BJ (cell line): ENCODE results near the gene PHB1. TPM values are rescaled to one million over a fixed set of nuclear protein-coding genes. Genes with fewer than 3 reads are reported as not detected.

Source experiments
- CTCF ChIA-PET: fragments of 350-600 bp; formaldehyde crosslinking; extraction: SDS; loops from one replicate; lab custom pipeline; 2021; ENCODE audit warnings: antibody characterized with exemption, inconsistent platforms; lab: Yijun Ruan, JAX
- POLR2A ChIA-PET: fragments of 300-600 bp; sonication (Branson Sonifier 250); formaldehyde crosslinking; extraction: SDS; loops from one replicate; lab custom pipeline; 2021; ENCODE audit warnings: antibody characterized with exemption; lab: Charles Lee
- DNase-seq: peaks from one replicate; pipeline ENCODE4 v3.0.0-alpha.2; 2011; ENCODE audit warnings: low read depth
- H3K27me3 ChIP-seq: 2 replicates; pipeline ENCODE4 v1.6.0; 2011; ENCODE audit warnings: low read length; ENCODE audit not compliant: control insufficient read depth, insufficient read depth
- H3K36me3 ChIP-seq: 2 replicates; pipeline ENCODE4 v1.5.1; 2011; ENCODE audit warnings: low read length; ENCODE audit not compliant: control insufficient read depth, insufficient read depth
- H3K4me3 ChIP-seq: 2 replicates; pipeline ENCODE4 v1.5.1; 2011; ENCODE audit warnings: low read depth, mild to moderate bottlenecking, control low read depth, low read length
- polyA plus RNA-seq: library from polyadenylated mRNA; depleted of rRNA; stranded (reverse); fragments of >200 nt; gene quantifications from 2 replicates; pipeline ENCODE4 v1.2.3, GENCODE V29; 2011
- TF ChIP-seq, protein P1 (sequence below): IDR thresholded peaks from 2 replicates; pipeline ENCODE4 v1.5.1; 2011; ENCODE audit warnings: low read depth, mild to moderate bottlenecking, control low read depth, inconsistent platforms, low read length, moderate library complexity; ENCODE audit not compliant: insufficient read depth

Gene PHB1
- polyA plus RNA-seq, 1 experiment = 369 TPM

DNA sequence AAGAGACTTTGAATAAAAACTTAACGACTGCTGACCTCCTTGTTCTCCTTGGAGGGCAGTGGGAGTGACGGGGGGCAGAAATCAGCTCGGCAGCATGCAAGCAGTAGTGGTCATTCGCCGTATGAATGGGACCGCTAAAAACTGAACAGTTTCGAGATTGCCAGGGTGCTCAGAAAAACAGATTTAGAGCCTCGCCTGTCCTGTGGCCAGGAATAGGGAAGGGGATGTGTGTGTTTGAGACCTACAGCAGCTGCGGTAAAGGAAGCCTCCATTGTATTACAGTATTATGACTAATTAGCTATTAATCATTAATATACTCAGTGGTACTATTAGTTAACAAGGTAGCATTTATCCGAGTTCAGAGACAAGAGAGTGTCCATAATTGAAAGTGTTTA is 52.0 kb downstream of the PHB1 start:
- TF ChIP-seq, protein P1, sequence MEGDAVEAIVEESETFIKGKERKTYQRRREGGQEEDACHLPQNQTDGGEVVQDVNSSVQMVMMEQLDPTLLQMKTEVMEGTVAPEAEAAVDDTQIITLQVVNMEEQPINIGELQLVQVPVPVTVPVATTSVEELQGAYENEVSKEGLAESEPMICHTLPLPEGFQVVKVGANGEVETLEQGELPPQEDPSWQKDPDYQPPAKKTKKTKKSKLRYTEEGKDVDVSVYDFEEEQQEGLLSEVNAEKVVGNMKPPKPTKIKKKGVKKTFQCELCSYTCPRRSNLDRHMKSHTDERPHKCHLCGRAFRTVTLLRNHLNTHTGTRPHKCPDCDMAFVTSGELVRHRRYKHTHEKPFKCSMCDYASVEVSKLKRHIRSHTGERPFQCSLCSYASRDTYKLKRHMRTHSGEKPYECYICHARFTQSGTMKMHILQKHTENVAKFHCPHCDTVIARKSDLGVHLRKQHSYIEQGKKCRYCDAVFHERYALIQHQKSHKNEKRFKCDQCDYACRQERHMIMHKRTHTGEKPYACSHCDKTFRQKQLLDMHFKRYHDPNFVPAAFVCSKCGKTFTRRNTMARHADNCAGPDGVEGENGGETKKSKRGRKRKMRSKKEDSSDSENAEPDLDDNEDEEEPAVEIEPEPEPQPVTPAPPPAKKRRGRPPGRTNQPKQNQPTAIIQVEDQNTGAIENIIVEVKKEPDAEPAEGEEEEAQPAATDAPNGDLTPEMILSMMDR = no peak
- no peaks in the 10 kb centered on the region for H3K27me3 ChIP-seq
- no peak for DNase-seq
- peak overlapping the region; percentile 98 for H3K4me3 ChIP-seq
- ChIA-PET POLR2A (no interaction called here), CTCF (interaction anchor here (1.1 kb wide), 1 partner anchor 47 kb away, joined by 4 read pairs; no protein-coding TSS in a partner anchor)
- H3K36me3 ChIP-seq = no peaks in the 10 kb centered on the region

DNA sequence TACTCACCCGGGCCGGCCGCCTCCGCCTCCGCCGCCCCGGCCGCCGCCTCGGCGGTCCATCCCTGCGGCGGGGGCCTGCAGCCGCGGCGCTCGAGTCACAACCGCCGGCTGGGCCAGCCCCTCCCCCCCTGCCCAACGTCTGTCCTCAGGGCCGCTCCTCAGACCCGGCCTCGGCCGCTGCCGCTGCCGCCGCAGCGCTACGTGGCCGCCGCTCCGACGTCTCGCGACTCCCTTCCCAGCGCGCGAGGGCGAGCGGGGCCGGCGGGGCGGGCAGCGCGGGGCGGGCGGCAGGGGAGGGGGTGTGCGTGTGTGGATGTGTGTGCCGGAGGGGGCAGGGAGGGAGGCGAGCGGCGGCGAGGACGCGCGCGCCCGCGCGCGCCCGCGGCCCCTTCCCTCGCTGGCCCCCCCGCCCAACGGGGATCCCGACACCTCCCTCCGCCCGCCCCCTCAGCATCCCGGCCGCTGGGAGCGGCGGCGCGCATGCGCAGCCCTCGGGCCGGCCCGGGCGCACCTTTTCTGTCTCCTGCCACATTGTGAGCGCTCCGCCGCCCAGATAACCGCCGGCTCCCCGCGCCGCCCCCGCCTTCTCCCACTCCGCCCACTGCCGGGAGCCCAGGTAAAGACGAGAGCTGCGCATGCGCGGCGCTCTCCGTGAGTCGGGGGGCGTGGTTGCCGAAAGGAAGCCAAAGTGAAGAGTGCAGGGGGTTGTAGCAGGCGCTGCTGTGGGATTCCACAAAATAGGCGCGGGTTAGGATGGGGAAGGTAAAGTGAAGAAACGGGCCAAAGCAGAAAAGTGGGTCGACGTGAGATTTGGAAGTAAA is 52.6 kb downstream of the PHB1 start, which contains the start of gene ZNF652:
ZNF652 (minus strand) TSS at position 349 of the 821 bp plus-strand sequence. CDS start 44,525 bp downstream, outside the sequence.
- TF ChIP-seq, protein P1 = no peak
- no peaks in the 10 kb centered on the region for H3K36me3 ChIP-seq
- ChIA-PET CTCF (interaction anchor here (1.1 kb wide), 1 partner anchor 46 kb away, joined by 4 read pairs; no protein-coding TSS in a partner anchor), POLR2A (no interaction called here)
- DNase-seq = peak; percentile 39
- no peaks in the 10 kb centered on the region for H3K27me3 ChIP-seq
- peak within 1 kb of the TSS; percentile 98 for H3K4me3 ChIP-seq

DNA sequence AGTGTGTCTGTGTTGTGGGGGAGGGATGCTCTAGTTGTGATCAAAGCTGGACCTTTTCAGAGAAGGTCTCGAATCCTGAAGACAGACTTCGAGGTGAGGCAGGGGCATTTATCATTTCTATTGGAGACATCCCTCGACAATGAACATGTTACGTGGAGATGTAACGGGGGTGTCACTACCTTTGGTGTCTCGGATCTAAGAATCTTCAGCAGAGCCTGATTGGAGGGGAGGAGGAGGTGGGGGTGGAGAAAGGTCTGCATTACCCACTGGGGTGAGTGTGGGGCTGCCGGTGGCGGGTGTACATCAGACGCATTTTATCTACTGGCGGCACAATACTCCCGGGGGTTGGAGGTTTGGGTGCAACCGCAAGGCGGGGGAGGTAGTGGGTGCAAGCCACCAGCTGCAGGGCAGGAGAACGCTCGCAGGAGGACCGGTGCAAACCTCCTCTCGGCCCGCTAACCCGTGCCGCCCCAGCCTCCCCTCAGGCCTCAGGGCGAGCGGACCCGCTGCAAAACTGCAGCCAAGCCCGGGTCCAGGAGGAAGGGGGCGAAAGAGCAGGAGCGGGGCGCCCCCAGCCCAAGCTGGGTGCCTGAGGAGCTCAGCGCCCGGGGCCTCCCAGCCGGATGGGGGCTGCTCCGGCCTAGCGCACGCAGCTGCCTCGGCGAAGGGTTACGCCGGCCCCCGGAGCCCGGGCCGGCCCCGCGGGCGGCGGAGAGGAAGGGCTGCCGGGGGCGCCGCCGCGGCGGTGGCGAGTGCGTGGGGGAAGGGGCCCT is 53.4 kb downstream of the PHB1 start:
- DNase-seq = no peak
- peak overlapping the region; percentile 98 for H3K4me3 ChIP-seq
- TF ChIP-seq, protein P1 = no peak
- POLR2A ChIA-PET = no interaction called here
- H3K36me3 ChIP-seq = no peaks in the 10 kb centered on the region
- H3K27me3 ChIP-seq = no peaks in the 10 kb centered on the region
- CTCF ChIA-PET = interaction anchor here (1.0 to 2.5 kb wide), 2 partner anchors 8 to 46 kb away, joined by 5 to 8 read pairs; no protein-coding TSS in a partner anchor

DNA sequence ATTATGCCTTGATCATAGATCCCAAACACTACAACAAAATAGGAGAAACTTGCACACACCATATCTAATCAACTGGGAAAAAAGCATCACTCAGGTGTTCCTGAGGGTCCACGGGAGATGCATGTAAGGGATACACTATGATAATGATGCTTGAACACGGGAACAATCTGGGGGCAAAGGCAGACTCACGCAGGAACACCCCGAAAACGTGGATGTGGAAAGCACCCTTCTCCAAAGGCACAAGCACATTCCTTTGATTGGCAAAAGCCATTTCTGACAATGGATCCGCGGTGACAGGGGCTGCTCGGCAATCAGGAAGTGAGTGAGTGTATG is 53.9 kb downstream of the PHB1 start:
- ChIA-PET POLR2A (no interaction called here), CTCF (interaction anchor here (1.0 to 2.5 kb wide), 2 partner anchors 8 to 45 kb away, joined by 5 to 8 read pairs; no protein-coding TSS in a partner anchor)
- Histone ChIP-seq H3K36me3 (no peaks in the 10 kb centered on the region), H3K27me3 (no peaks in the 10 kb centered on the region), H3K4me3 (peak overlapping the region; percentile 98)
- no peak for DNase-seq
- TF ChIP-seq, protein P1 = no peak
